Measurements from ENCODE around the gene HP.

Gene HP

DNA sequence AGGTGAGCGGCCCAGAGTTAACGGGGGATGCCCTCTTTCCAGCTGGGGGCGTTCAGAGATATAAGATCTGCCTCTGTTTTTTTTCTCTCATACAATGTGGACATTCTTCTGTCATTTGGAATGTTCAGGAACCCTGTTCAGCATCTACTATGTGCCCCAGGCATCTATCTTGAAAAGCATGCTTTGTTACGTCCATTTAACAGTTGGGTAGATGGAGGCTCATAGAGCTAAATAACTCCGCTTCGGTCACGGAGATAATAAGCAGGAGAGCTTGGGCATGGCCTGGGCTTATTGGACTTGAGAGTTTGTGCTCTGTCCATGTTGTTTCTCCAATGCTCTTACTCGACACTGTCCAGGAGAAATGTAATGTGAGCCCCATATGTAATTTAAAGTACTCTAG, 39.6 kb upstream of the HP start:
- no peak for DNase-seq (ENCODE audit: low read depth)
- no peak overlapping the region for H3K4me3 ChIP-seq (ENCODE audit: low read depth, low read length)
- TF ChIP-seq CTCF (IDR thresholded peaks at IDR 0.05; ENCODE audit: low read depth, low read length, missing control alignments) = no peak
- in situ Hi-C loops (cut with HindIII; ENCODE audit: low sequenced_read_pairs) = no loop called here

GRCh38 chr16:72015124-72015523, 39.2 kb upstream of the HP start:
- H3K4me3 ChIP-seq (ENCODE audit: low read depth, low read length) = no peak overlapping the region

DNA sequence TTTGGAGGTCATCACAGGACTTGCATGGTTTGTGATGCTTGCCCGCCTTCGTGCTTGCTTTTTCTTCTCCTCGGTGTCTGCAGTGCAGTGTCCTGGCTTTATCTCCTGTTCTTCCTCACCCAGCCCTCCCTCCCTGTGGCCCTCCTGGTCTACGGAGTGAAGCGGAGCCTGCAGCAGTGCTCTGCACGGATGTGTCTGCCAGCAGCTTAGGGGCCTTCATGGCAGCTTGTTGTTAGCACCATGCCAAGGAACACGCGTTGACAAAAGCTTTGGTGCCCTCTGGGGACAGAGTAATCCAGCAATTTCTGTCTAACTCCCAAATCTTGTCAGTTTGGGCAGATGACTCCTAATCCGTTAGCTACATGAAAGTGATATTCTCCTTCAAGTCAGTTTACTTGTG, 35.8 kb upstream of the HP start:
- in situ Hi-C loops (cut with HindIII; ENCODE audit: low sequenced_read_pairs) = no loop called here
- no peak for TF ChIP-seq CTCF (IDR thresholded peaks at IDR 0.05; ENCODE audit: low read depth, low read length, missing control alignments)
- no peak for DNase-seq (ENCODE audit: low read depth)
- H3K4me3 ChIP-seq (ENCODE audit: low read depth, low read length) = no peak overlapping the region

More at GRCh38 chr16:72015124-72015523, 39.2 kb upstream of the HP start:
- in situ Hi-C loops (cut with HindIII; ENCODE audit: low sequenced_read_pairs) = no loop called here
- DNase-seq (ENCODE audit: low read depth) = no peak
- no peak for TF ChIP-seq CTCF (IDR thresholded peaks at IDR 0.05; ENCODE audit: low read depth, low read length, missing control alignments)

GRCh38 chr16:72021043-72021442, 33.3 kb upstream of the HP start:
- TF ChIP-seq CTCF (IDR thresholded peaks at IDR 0.05; ENCODE audit: low read depth, low read length, missing control alignments) = peak; percentile 35
- in situ Hi-C loops (cut with HindIII; ENCODE audit: low sequenced_read_pairs) = no loop called here
- H3K4me3 ChIP-seq (ENCODE audit: low read depth, low read length) = no peak overlapping the region
- no peak for DNase-seq (ENCODE audit: low read depth)

- in situ Hi-C loops (cut with HindIII; ENCODE audit: low sequenced_read_pairs) = no loop called here
- no peak for TF ChIP-seq CTCF (IDR thresholded peaks at IDR 0.05; ENCODE audit: low read depth, low read length, missing control alignments)
- DNase-seq (ENCODE audit: low read depth) = no peak
- no peak overlapping the region for H3K4me3 ChIP-seq (ENCODE audit: low read depth, low read length)
These were observed 32.2 kb upstream of the HP start for GRCh38 chr16:72022127-72022526.

GRCh38 chr16:72023962-72024361, 30.3 kb upstream of the HP start:
- TF ChIP-seq CTCF (IDR thresholded peaks at IDR 0.05; ENCODE audit: low read depth, low read length, missing control alignments) = no peak
- DNase-seq (ENCODE audit: low read depth) = no peak
- in situ Hi-C loops (cut with HindIII; ENCODE audit: low sequenced_read_pairs) = no loop called here
- no peak overlapping the region for H3K4me3 ChIP-seq (ENCODE audit: low read depth, low read length)

- no peak for TF ChIP-seq CTCF (IDR thresholded peaks at IDR 0.05; ENCODE audit: low read depth, low read length, missing control alignments)
- in situ Hi-C loops (cut with HindIII; ENCODE audit: low sequenced_read_pairs) = no loop called here
- no peak for DNase-seq (ENCODE audit: low read depth)
- H3K4me3 ChIP-seq (ENCODE audit: low read depth, low read length) = no peak overlapping the region
These were observed 29.4 kb upstream of the HP start for GRCh38 chr16:72024862-72025382.

All from astrocyte of the cerebellum (primary cell).